Activated naive CD8-positive, alpha-beta T cell treated with anti-CD3 and anti-CD28 coated beads for 36 hours (primary cell): Measurements from ENCODE around the gene KCNMA1. TPM values are rescaled to one million over a fixed set of nuclear protein-coding genes. Genes with fewer than 3 reads are reported as not detected.
A peak's percentile ranks its signal among the peaks of the same experiment; 100 is the strongest.

ENCODE experiments used
- DNase-seq: peaks from one replicate; pipeline ENCODE4 v3.0.0; 2021
- H3K27ac Mint-ChIP-seq: one replicate; pipeline ENCODE4 v1.8.0; 2022; ENCODE audit warnings: mild to moderate bottlenecking, moderate library complexity, mixed read lengths
- H3K27me3 Mint-ChIP-seq: one replicate; pipeline ENCODE4 v1.8.0; 2022; ENCODE audit warnings: mild to moderate bottlenecking, mixed read lengths
- H3K36me3 Mint-ChIP-seq: one replicate; pipeline ENCODE4 v1.8.0; 2021; ENCODE audit warnings: mild to moderate bottlenecking, mixed read lengths
- H3K4me1 Mint-ChIP-seq: one replicate; pipeline ENCODE4 v1.8.0; 2021; ENCODE audit warnings: mixed read lengths
- H3K4me3 Mint-ChIP-seq: one replicate; pipeline ENCODE4 v1.8.0; 2022; ENCODE audit warnings: mild to moderate bottlenecking, moderate library complexity, mixed read lengths
- H3K9me3 Mint-ChIP-seq: one replicate; pipeline ENCODE4 v1.8.0; 2022; ENCODE audit warnings: mixed read lengths
- total RNA-seq, 2 experiments: library from RNA; stranded (reverse); gene quantifications; one replicate each; pipeline ENCODE4 v1.2.3, GENCODE V29; 2021

Gene KCNMA1
- total RNA-seq, 2 experiments from 2014 or later, result not detected

- Mint-ChIP-seq H3K27ac (no peak overlapping the region), H3K27me3 (peaks cover 23% of the 10 kb centered on the region), H3K4me1 (no peaks in the 10 kb centered on the region), H3K4me3 (no peak overlapping the region), H3K9me3 (no peaks in the 10 kb centered on the region), H3K36me3 (no peaks in the 10 kb centered on the region)
- no peak for DNase-seq
Measured at GRCh38 chr10:77561991-77562390, 75.6 kb downstream of the KCNMA1 start.

GRCh38 chr10:77560471-77560870 is 77.1 kb downstream of the KCNMA1 start:
- H3K4me1 Mint-ChIP-seq, result no peaks in the 10 kb centered on the region
- peaks cover 12% of the 10 kb centered on the region for H3K27me3 Mint-ChIP-seq
- no peak overlapping the region for H3K27ac Mint-ChIP-seq
- no peak overlapping the region for H3K4me3 Mint-ChIP-seq
- no peaks in the 10 kb centered on the region for H3K36me3 Mint-ChIP-seq
- no peak for DNase-seq
- no peaks in the 10 kb centered on the region for H3K9me3 Mint-ChIP-seq

GRCh38 chr10:77560052-77560451 is 77.6 kb downstream of the KCNMA1 start:
- Mint-ChIP-seq H3K27ac (no peak overlapping the region), H3K36me3 (no peaks in the 10 kb centered on the region), H3K9me3 (no peaks in the 10 kb centered on the region), H3K27me3 (peaks cover 10% of the 10 kb centered on the region), H3K4me3 (no peak overlapping the region), H3K4me1 (no peaks in the 10 kb centered on the region)
- DNase-seq, result no peak

DNA sequence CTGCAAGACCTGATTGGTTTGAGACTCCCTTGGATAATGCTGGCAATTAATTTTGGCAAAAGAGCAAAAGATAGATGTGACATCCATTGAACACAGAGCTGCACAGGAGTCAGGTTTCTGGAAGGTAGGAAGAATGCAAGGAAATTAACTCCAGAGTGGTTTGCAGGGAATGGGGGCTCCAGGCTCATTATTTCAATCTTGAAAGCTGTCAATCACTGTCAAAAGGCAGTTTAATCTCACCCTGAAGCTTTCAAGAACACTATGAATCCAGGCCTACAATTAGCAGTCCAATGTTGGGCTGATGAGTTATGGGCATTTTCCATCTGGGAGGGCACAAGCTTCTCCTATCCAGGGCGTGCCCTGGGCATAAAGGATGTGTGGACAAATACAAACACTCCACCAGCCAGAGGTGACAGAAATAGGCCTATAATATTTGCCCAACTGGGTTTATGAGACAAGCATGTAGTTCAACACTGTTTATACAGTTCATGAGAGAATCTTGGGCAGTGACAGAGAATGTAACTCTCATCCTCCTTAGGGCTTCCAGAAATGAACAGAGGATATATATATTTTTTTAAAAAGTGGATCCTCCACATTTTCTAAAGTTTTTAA is 80.5 kb downstream of the KCNMA1 start:
- no peak overlapping the region for H3K4me3 Mint-ChIP-seq
- H3K36me3 Mint-ChIP-seq, result no peaks in the 10 kb centered on the region
- H3K27ac Mint-ChIP-seq, result no peak overlapping the region
- no peak for DNase-seq
- no peaks in the 10 kb centered on the region for H3K27me3 Mint-ChIP-seq
- H3K4me1 Mint-ChIP-seq, result peaks cover 5% of the 10 kb centered on the region
- H3K9me3 Mint-ChIP-seq, result no peaks in the 10 kb centered on the region

DNA sequence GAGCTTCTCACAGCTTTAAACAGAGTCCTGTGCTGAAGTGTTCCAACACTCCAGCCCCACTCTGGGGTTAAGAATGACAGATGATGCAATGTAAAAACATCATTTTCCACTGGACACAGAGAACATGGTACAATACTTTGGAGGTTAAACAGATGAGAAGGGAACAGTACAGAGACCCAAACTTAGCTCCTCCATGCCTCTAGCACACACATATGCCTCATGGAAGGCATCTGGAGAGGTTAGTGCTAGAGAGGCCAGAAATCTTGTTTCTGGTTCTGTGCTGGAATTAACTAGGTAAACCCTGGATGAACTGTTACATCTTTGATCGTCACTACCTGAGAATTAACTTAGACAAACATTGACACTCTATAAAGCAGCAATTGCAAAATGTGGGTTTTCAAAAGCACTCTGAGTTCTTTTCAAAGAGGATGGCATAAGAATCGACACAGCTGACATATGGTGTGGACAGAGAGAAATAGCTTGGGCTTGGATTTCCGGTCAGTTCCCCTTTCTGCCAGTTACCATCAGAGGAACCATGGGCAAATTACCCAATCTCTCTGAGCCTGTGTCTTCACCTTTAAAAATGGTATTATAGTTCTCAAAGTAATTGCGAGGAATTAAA is 81.9 kb downstream of the KCNMA1 start:
- Mint-ChIP-seq H3K27me3 (no peaks in the 10 kb centered on the region), H3K4me1 (peaks cover 5% of the 10 kb centered on the region), H3K36me3 (no peaks in the 10 kb centered on the region), H3K9me3 (no peaks in the 10 kb centered on the region), H3K4me3 (no peak overlapping the region), H3K27ac (no peak overlapping the region)
- DNase-seq, result no peak

GRCh38 chr10:77554996-77555397 is 82.6 kb downstream of the KCNMA1 start:
- H3K36me3 Mint-ChIP-seq, result no peaks in the 10 kb centered on the region

DNA sequence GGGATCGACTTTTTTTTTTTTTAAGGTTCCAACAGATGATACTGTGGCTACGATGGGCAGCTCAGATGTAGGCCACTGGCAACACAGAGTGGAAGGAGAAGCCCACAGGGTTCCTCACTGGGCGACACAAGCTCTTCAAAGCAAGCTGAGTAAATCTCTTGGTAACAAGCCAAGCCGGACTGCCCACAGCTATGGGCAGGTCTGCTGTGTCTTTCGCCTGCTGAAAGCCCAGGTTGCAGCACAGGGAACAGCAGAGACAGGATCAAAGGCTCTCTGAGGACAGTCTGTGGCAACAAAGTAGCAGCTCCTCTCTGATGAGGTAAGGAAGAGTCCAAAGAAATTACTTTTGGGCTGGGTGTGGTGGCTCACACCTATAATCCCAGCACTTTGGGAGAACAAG is 83.6 kb downstream of the KCNMA1 start:
- DNase-seq, result no peak
- Mint-ChIP-seq H3K27me3 (peaks cover 3% of the 10 kb centered on the region), H3K36me3 (no peaks in the 10 kb centered on the region), H3K4me1 (peaks cover 5% of the 10 kb centered on the region), H3K4me3 (no peak overlapping the region), H3K27ac (no peak overlapping the region), H3K9me3 (no peaks in the 10 kb centered on the region)

More at GRCh38 chr10:77554996-77555397, 82.6 kb downstream of the KCNMA1 start:
- H3K9me3 Mint-ChIP-seq, result no peaks in the 10 kb centered on the region
- peaks cover 3% of the 10 kb centered on the region for H3K27me3 Mint-ChIP-seq
- H3K27ac Mint-ChIP-seq, result no peak overlapping the region
- peaks cover 5% of the 10 kb centered on the region for H3K4me1 Mint-ChIP-seq
- peak; percentile 3 for DNase-seq
- H3K4me3 Mint-ChIP-seq, result no peak overlapping the region

DNA sequence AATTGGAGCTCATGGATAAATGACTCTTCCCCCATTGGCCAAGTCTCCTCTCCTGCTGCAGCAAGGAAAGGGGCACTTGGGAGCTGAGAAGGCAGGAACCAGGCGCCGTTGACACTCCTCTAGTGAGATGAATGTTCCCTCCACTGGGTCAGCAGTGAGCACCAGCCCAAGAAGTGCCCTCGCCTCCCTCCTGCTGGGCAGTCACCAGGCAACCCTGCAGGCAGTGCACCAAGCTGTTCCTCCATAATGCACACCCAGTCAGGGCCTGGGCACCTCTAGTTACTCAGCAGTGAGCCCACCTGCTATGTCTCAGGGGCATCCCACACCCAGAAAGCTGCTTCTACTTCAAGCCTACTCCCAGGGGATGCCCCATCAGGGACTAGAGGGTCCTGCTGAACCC is 84.3 kb downstream of the KCNMA1 start:
- no peak for DNase-seq
- H3K36me3 Mint-ChIP-seq, result no peaks in the 10 kb centered on the region
- H3K27ac Mint-ChIP-seq, result no peak overlapping the region
- peaks cover 5% of the 10 kb centered on the region for H3K4me1 Mint-ChIP-seq
- no peak overlapping the region for H3K4me3 Mint-ChIP-seq
- no peaks in the 10 kb centered on the region for H3K9me3 Mint-ChIP-seq
- H3K27me3 Mint-ChIP-seq, result peaks cover 3% of the 10 kb centered on the region

DNA sequence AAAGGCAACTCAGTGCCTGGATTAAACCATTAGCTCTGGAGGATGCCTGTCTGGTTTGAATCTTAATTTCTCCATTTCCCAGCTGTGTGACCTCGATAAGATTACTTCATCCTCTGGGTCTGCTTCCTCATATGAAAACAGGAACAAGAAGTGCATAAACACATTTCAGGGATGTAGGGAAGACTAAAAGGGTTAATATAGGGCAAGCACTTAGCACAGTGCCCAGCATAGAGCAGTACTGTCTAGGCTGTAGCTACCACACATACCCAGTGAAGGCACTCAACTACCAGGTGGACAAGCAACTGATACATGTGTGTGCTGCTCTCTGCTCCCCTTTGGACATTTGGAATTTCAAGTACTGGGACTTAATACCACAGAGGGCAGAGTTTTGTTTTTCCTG is 85.4 kb downstream of the KCNMA1 start:
- Mint-ChIP-seq H3K4me1 (peaks cover 5% of the 10 kb centered on the region), H3K9me3 (no peaks in the 10 kb centered on the region), H3K4me3 (no peak overlapping the region), H3K27ac (no peak overlapping the region), H3K27me3 (peaks cover 3% of the 10 kb centered on the region), H3K36me3 (no peaks in the 10 kb centered on the region)
- DNase-seq, result no peak

- Mint-ChIP-seq H3K36me3 (no peaks in the 10 kb centered on the region), H3K27ac (no peak overlapping the region), H3K27me3 (peaks cover 6% of the 10 kb centered on the region), H3K4me1 (peaks cover 5% of the 10 kb centered on the region), H3K9me3 (no peaks in the 10 kb centered on the region), H3K4me3 (no peak overlapping the region)
- DNase-seq, result no peak
Measured at GRCh38 chr10:77550378-77550777, 87.2 kb downstream of the KCNMA1 start.

DNA sequence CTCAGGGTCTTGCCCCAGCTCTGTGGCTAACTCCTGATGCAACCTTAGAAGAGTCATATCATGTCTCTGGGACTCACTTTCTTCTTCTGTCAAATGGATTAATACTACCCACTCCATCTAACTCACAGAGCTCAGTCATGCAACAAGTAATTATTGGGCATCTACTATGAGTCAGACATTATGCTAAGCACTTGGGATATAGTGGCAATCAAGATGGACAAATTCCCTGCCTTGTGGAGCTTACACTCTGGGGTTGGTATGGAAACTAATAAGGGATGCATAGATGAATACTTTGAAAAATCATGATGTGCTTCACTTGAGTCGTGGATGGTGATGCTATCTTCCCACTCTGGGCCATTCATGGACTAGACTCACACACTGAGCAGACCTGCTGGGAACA is 88.9 kb downstream of the KCNMA1 start:
- no peak overlapping the region for H3K27ac Mint-ChIP-seq
- no peak for DNase-seq
- no peaks in the 10 kb centered on the region for H3K4me1 Mint-ChIP-seq
- H3K4me3 Mint-ChIP-seq, result no peak overlapping the region
- H3K36me3 Mint-ChIP-seq, result no peaks in the 10 kb centered on the region
- H3K27me3 Mint-ChIP-seq, result peaks cover 6% of the 10 kb centered on the region
- H3K9me3 Mint-ChIP-seq, result peaks cover 3% of the 10 kb centered on the region

DNA sequence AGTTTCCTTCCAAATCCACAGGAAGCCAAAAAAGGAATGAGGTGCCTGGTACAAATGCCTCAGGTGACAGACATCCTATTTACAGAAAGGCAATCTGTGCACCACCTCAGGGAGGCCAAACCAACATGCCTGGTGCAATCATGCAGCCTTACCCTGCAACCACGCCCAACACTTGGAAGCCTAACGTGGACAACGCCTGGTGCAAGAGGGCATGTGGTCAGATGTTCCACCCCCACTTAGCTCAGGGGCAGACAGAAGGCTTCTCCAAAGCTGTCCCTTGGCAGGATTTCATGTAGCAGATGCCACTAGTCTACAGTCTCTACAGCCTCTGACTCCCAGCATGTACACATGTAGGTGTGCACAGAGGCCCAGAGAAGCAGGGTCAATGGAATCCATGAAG is 89.5 kb downstream of the KCNMA1 start:
- no peaks in the 10 kb centered on the region for H3K4me1 Mint-ChIP-seq
- H3K36me3 Mint-ChIP-seq, result no peaks in the 10 kb centered on the region
- DNase-seq, result no peak
- H3K27ac Mint-ChIP-seq, result no peak overlapping the region
- H3K4me3 Mint-ChIP-seq, result no peak overlapping the region
- H3K27me3 Mint-ChIP-seq, result peaks cover 6% of the 10 kb centered on the region
- H3K9me3 Mint-ChIP-seq, result peaks cover 8% of the 10 kb centered on the region

GRCh38 chr10:77547307-77548050 is 90.1 kb downstream of the KCNMA1 start:
- no peaks in the 10 kb centered on the region for H3K36me3 Mint-ChIP-seq
- no peak overlapping the region for H3K27ac Mint-ChIP-seq
- DNase-seq, result no peak
- H3K4me3 Mint-ChIP-seq, result no peak overlapping the region
- no peaks in the 10 kb centered on the region for H3K4me1 Mint-ChIP-seq
- H3K27me3 Mint-ChIP-seq, result peaks cover 6% of the 10 kb centered on the region
- peaks cover 12% of the 10 kb centered on the region for H3K9me3 Mint-ChIP-seq

GRCh38 chr10:77546042-77546441 is 91.6 kb downstream of the KCNMA1 start:
- peaks cover 6% of the 10 kb centered on the region for H3K27me3 Mint-ChIP-seq
- no peak overlapping the region for H3K4me3 Mint-ChIP-seq
- no peak for DNase-seq
- H3K27ac Mint-ChIP-seq, result no peak overlapping the region
- peaks cover 13% of the 10 kb centered on the region for H3K9me3 Mint-ChIP-seq
- H3K36me3 Mint-ChIP-seq, result no peaks in the 10 kb centered on the region
- no peaks in the 10 kb centered on the region for H3K4me1 Mint-ChIP-seq

- no peak overlapping the region for H3K27ac Mint-ChIP-seq
- H3K4me3 Mint-ChIP-seq, result no peak overlapping the region
- no peak for DNase-seq
- H3K36me3 Mint-ChIP-seq, result no peaks in the 10 kb centered on the region
- H3K9me3 Mint-ChIP-seq, result peaks cover 16% of the 10 kb centered on the region
- H3K4me1 Mint-ChIP-seq, result no peaks in the 10 kb centered on the region
- peaks cover 6% of the 10 kb centered on the region for H3K27me3 Mint-ChIP-seq
Measured at GRCh38 chr10:77545585-77545984, 92.0 kb downstream of the KCNMA1 start.

- Mint-ChIP-seq H3K9me3 (peaks cover 16% of the 10 kb centered on the region), H3K4me1 (no peaks in the 10 kb centered on the region), H3K4me3 (no peak overlapping the region), H3K36me3 (no peaks in the 10 kb centered on the region), H3K27me3 (peaks cover 3% of the 10 kb centered on the region), H3K27ac (no peak overlapping the region)
- DNase-seq, result no peak
Measured at GRCh38 chr10:77544617-77545016, 93.0 kb downstream of the KCNMA1 start.
